ENCODE results near the gene TSC1.

The TSC1 gene

DNA sequence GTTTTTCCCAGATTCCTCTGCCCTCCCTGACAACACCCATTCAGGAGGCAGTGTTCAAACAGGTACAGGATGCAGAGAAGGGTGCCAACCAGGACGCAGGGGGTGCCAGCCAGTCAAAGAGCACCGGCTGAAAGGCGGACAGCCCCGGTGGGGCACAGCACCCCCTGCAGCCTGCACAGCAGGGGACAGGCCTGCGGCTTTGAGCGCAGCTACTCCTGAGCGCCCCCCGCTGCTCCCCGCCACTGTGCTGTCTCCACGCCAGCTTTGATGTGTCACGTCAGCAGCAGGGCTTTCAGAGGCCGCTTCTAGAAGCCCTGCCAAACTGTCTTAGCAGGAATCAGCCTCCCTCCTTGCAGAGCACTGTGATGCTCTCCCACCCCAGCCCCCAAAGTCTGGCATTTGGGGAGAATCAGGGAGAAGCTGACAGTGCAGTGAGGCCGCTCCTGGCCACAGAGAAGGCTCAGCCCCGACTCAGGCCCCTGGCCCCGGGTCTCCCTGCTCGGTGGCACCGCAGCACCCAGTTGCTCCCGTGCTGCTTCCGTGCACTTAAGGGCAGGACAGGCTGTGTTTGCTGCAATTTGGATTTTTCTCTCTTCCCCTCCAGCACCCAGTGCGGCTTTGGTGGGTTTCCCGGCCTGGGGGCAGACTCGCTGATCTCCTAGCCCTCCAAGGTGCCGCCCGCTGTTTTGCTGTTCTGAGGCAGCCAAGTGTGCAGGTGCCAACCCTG, 86.6 kb downstream of the TSC1 start:
- DNase-seq, result no peak

GRCh38 chr9:132857031-132857430, 87.4 kb downstream of the TSC1 start:
- DNase-seq, result no peak

GRCh38 chr9:132855904-132856303, 88.5 kb downstream of the TSC1 start:
- no peak for DNase-seq

- no peak for DNase-seq
Measured at GRCh38 chr9:132854832-132855231, 89.6 kb downstream of the TSC1 start.

DNA sequence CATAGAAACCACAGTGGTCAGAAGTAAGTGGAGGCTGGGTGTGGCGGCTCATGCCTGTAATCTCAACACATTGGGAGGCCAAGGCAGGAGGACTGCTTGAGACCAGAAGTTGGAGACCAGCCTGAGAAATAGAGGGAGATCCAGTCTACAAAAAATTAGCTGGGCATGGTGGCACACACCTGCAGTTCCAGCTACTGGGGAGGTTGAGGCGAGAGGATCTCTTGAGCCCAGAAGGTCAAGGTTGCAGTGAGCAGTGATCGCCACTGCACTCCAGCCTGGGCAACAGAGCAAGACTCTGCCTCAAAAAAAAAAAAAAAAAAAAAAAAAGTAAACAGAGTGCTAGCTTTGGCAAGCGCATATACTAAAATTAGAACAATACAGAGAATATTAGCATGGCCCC, 90.9 kb downstream of the TSC1 start:
- no peak for DNase-seq

- DNase-seq, result no peak
Measured at GRCh38 chr9:132849185-132849706, 95.2 kb downstream of the TSC1 start.

DNA sequence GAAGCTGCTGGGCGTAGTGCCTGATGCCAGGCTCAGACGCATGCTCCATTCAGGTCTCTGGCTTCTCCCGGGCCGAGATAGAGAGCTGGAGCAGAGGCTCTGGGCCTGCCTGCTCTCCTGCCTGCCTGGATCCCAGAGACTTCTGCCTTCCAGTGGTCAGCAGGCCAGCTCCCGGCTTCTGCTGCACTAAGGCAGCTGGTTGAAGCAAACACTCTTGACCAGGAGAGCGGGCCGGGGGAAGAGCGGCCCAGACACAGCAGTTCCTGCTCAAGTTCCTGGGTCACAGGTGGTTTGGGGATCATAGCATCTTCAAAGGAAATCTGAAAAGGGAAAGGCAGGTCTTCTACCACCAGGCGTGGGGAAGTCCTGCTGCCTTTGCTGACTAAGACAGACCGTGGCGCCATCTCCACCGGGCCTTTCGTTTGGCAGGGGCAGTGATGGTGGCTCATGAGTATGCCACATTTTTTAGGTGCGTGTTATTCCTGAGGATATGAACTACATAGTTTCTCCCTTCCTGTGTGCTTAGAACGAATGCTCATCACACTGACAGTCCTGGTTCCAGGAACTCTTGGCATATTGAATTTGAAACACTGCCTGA, 97.4 kb downstream of the TSC1 start:
- DNase-seq, result no peak

- DNase-seq, result no peak
Measured at GRCh38 chr9:132846109-132846917, 98.1 kb downstream of the TSC1 start.

DNA sequence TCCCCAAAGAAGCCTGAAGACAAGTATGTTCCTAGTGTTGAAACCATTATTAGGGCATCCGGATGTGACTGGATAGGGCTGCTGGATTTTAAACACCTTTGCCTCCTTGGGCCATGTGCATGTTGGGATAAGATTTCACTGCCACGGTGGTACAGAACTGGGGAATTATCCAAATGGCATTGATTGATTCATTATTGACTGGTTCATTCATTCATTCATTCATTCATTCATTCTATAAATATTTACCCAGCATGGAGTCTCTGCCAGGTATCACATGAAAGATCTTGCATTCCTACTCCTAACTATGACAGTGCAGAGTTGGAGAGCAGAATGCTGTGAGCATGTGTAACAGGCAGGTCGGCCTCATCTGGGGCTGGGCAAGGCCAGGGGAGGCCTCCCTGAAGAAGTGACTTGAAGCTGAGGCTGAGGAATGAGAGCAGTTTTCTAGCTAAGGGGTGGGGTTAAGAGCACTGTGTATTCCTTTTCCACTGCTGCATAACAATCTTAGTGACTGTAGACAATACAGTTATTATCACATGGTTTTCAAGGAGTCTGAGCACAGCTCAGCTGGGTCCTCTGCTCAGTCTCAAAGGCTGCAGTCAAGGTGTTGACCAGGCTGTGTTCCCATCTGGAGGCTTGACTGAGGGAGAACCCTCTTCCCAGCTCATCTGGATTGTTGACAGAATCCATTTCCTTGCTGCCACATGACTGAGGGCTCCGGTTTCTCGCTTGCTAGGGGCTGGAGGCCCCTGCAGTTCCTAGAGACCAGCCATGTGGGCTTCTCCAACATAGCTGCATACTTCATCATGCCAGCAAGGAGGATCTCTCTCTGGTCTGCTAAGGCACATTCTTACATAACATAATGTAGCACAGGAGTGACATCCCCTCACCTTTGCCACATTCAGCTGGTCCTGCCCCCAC, 102.0 kb downstream of the TSC1 start:
- DNase-seq, result no peak
